Measurements from ENCODE around the gene PARVA. TPM values are rescaled to one million over a fixed set of nuclear protein-coding genes. Genes with fewer than 3 reads are reported as not detected.

The PARVA gene
- total and polyA plus RNA-seq, 2 of the 8 experiments (the other 6 are each of a cell fraction or from before 2014, with no cell fraction given) = 3.1 to 13.5 TPM

DNA sequence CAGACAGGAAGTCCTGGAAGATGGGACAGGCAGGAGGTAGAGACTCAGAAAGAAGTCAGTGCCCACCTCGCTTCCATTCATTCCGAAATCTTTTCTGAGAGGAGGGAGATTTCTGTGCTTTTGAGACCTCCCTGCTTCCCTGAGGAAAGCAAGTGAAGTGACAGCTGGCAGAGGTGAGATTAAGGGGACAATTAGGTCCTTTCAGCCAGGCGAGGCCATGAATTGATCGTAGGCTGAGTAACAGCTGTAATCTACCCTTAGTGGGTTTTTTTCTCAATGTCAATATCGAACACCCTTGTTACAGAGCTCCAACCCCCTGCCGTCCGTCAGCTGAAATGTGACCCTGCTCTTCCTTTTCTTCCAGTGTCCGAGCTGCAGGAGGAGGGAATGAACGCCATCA lies 96.0 kb downstream of the PARVA start:
- DNase-seq (ENCODE audit: low read depth in 1 of 2, low spot score in 2 of 2) (no peak), FAIRE-seq (no peak)
- Histone ChIP-seq H2BK120ac (replicated peaks; ENCODE audit: low read depth, low read length) (no peak overlapping the region), H3K4me3 (ENCODE audit: extremely low read depth in 1 of 4, insufficient read depth in 2 of 4, low read depth in 3 of 4, low read length in 4 of 4) (no peak overlapping the region), H3K27me3 (replicated peaks in 1 of 4; ENCODE audit: control insufficient read depth in 3 of 4, extremely low read depth in 1 of 4, insufficient read depth in 3 of 4, low read length in 3 of 4) (no peaks in the 10 kb centered on the region), H3K23ac (ENCODE audit: insufficient read length) (no peak overlapping the region), H3K56ac (replicated peaks; ENCODE audit: insufficient read length, low read depth, low read length) (no peak overlapping the region), H4K20me1 (replicated peaks in 1 of 2; ENCODE audit: control insufficient read depth in 1 of 2, insufficient read depth in 2 of 2, low read length in 2 of 2) (no peaks in the 10 kb centered on the region), H2BK12ac (ENCODE audit: low read depth, low read length) (no peak overlapping the region), H4K91ac (replicated peaks; ENCODE audit: insufficient read length, low read length) (no peak overlapping the region), H2AFZ (ENCODE audit: low read length) (no peak overlapping the region), H3K4ac (replicated peaks; ENCODE audit: insufficient read length, low read depth, low read length) (no peak overlapping the region), H4K5ac (ENCODE audit: insufficient read length, low read depth, low read length) (no peak overlapping the region), H2BK15ac (ENCODE audit: low read length) (no peak overlapping the region), H3K79me2 (ENCODE audit: control insufficient read depth in 1 of 2, insufficient read depth in 2 of 2, low read length in 2 of 2) (no peaks in the 10 kb centered on the region), H3K27ac (ENCODE audit: low read depth, low read length) (no peak overlapping the region), H3K9me3 (ENCODE audit: insufficient read depth in 2 of 2, low read depth in 1 of 2, low read length in 1 of 2) (no peaks in the 10 kb centered on the region), H3K4me1 (replicated peaks in 1 of 4; ENCODE audit: control insufficient read depth in 3 of 4, insufficient read depth in 4 of 4, low read length in 3 of 4) (peaks cover 2 to 7% (median 5%) of the 10 kb centered on the region in 4 experiments; a peak in 3 of 7 replicates), H2BK20ac (ENCODE audit: low read length) (no peak overlapping the region), H3K9ac (replicated peaks in 1 of 4; ENCODE audit: extremely low read depth in 1 of 4, low read depth in 3 of 4, low read length in 3 of 4) (no peak overlapping the region), H4K8ac (ENCODE audit: extremely low read depth, insufficient read depth, low read length) (no peak overlapping the region), H3K23me2 (ENCODE audit: low read depth, low read length) (no peaks in the 10 kb centered on the region), H3K36me3 (ENCODE audit: control insufficient read depth in 2 of 4, insufficient read depth in 4 of 4, low read length in 3 of 4) (no peaks in the 10 kb centered on the region), H3K79me1 (ENCODE audit: low read depth, low read length) (0 out of 2 replicates have a peak, but pooled peaks cover 2% of the 10 kb centered on the region), H2AK5ac (ENCODE audit: low read depth, low read length) (no peak overlapping the region), H3K18ac (ENCODE audit: extremely low read depth, low read length) (no peak overlapping the region), H3K4me2 (ENCODE audit: insufficient read depth in 1 of 2, low read depth in 2 of 2, low read length in 2 of 2) (0 out of 4 replicates have a peak overlapping the region, but pooled peaks of 1 of the 2 experiments have one; percentile 8), H2BK5ac (ENCODE audit: low read depth, low read length) (no peak overlapping the region), H3K14ac (ENCODE audit: insufficient read length) (no peak overlapping the region)
- POLR2A ChIA-PET (ENCODE audit: partially characterized antibody) = no interaction called here
- CTCF ChIA-PET (ENCODE audit: partially characterized antibody) = interaction anchor here (0.8 to 6.5 kb wide), 6 partner anchors 8 to 143 kb away, joined by 3 to 40 read pairs (median 3); no protein-coding TSS in a partner anchor
- 86% methylated on average over 9 of the region's 9 CpGs; no CpG with 5 or more reads in 1 of the 2 experiments for WGBS, 2 experiments (ENCODE audit: extremely low coverage in 1 of 2, insufficient coverage in 1 of 2, insufficient read length in 1 of 2, insufficient replicate concordance in 2 of 2, low coverage in 1 of 2, low lambda C conversion rate in 2 of 2, missing lambda C conversion rate in 1 of 2)
- TF ChIP-seq ASH2L (IDR thresholded peaks at IDR 0.05; ENCODE audit: low read length) (no peak), POLR2A (IDR thresholded peaks at IDR 0.05; ENCODE audit: control extremely low read depth in 1 of 2, low read depth in 2 of 2, low read length in 2 of 2) (no peak), SUZ12 (IDR thresholded peaks at IDR 0.05; ENCODE audit: low read length) (no peak), GABPA (IDR thresholded peaks at IDR 0.05; ENCODE audit: borderline replicate concordance, insufficient read depth, low read length) (no peak), SP4 (IDR thresholded peaks at IDR 0.05; ENCODE audit: low read length) (no peak), SAP30 (IDR thresholded peaks at IDR 0.05; ENCODE audit: insufficient read depth, insufficient replicate concordance, low read length) (no peak), CREB1 (IDR thresholded peaks at IDR 0.05) (no peak), YY1 (IDR thresholded peaks at IDR 0.05; ENCODE audit: low read depth, low read length) (no peak), POLR2AphosphoS5 (IDR thresholded peaks at IDR 0.05; ENCODE audit: low read depth, low read length) (no peak), RBBP5 (IDR thresholded peaks at IDR 0.05; ENCODE audit: borderline replicate concordance, low read depth, low read length) (no peak), CTBP2 (IDR thresholded peaks at IDR 0.05; ENCODE audit: borderline replicate concordance, insufficient read depth, insufficient read length, low read length) (no peak), CEBPB (IDR thresholded peaks at IDR 0.05; ENCODE audit: low read depth, low read length) (no peak)
- TF ChIP-seq, protein P1, sequence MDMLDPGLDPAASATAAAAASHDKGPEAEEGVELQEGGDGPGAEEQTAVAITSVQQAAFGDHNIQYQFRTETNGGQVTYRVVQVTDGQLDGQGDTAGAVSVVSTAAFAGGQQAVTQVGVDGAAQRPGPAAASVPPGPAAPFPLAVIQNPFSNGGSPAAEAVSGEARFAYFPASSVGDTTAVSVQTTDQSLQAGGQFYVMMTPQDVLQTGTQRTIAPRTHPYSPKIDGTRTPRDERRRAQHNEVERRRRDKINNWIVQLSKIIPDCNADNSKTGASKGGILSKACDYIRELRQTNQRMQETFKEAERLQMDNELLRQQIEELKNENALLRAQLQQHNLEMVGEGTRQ (IDR thresholded peaks at IDR 0.05; ENCODE audit: low read length) = no peak
- TF ChIP-seq, protein P2, sequence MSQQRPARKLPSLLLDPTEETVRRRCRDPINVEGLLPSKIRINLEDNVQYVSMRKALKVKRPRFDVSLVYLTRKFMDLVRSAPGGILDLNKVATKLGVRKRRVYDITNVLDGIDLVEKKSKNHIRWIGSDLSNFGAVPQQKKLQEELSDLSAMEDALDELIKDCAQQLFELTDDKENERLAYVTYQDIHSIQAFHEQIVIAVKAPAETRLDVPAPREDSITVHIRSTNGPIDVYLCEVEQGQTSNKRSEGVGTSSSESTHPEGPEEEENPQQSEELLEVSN (IDR thresholded peaks at IDR 0.05) = no peak

Data from H1 (cell line).